ENCODE results near the gene MT1E.

Gene MT1E

GRCh38 chr16:56601325-56601724, 24.3 kb upstream of the MT1E start:
- DNase-seq (ENCODE audit: extremely low read depth, low read depth), result no peak
- no peak for TF ChIP-seq CTCF (IDR thresholded peaks at IDR 0.05; ENCODE audit: low read depth, low read length)

GRCh38 chr16:56603589-56603988, 22.0 kb upstream of the MT1E start:
- TF ChIP-seq CTCF (IDR thresholded peaks at IDR 0.05; ENCODE audit: low read depth, low read length), result peak; percentile 35

GRCh38 chr16:56604966-56605365, 20.6 kb upstream of the MT1E start:
- no peak for TF ChIP-seq CTCF (IDR thresholded peaks at IDR 0.05; ENCODE audit: low read depth, low read length)
- DNase-seq (ENCODE audit: extremely low read depth, low read depth), result no peak

More at GRCh38 chr16:56603589-56603988, 22.0 kb upstream of the MT1E start:
- DNase-seq (ENCODE audit: extremely low read depth, low read depth), result no peak

GRCh38 chr16:56605475-56605874, 20.1 kb upstream of the MT1E start:
- TF ChIP-seq CTCF (IDR thresholded peaks at IDR 0.05; ENCODE audit: low read depth, low read length), result no peak
- DNase-seq (ENCODE audit: extremely low read depth, low read depth), result no peak

GRCh38 chr16:56606071-56606475, 19.5 kb upstream of the MT1E start:
- no peak for TF ChIP-seq CTCF (IDR thresholded peaks at IDR 0.05; ENCODE audit: low read depth, low read length)

GRCh38 chr16:56606476-56607108, 19.0 kb upstream of the MT1E start:
- TF ChIP-seq CTCF (IDR thresholded peaks at IDR 0.05; ENCODE audit: low read depth, low read length), result no peak
- no peak for DNase-seq (ENCODE audit: extremely low read depth, low read depth)

More at GRCh38 chr16:56606071-56606475, 19.5 kb upstream of the MT1E start:
- no peak for DNase-seq (ENCODE audit: extremely low read depth, low read depth)

- TF ChIP-seq CTCF (IDR thresholded peaks at IDR 0.05; ENCODE audit: low read depth, low read length), result no peak
- DNase-seq (ENCODE audit: extremely low read depth, low read depth), result peak; percentile 90
Observed at GRCh38 chr16:56607109-56607618, 18.4 kb upstream of the MT1E start.

Data from AG09319 (cell line).